ENCODE results near the gene GUK1.

The GUK1 gene

GRCh38 chr1:228163007-228163753, 23.1 kb downstream of the GUK1 start:
- no peak for DNase-seq (ENCODE audit: low spot score)

- DNase-seq (ENCODE audit: low spot score): no peak
These were observed 23.9 kb downstream of the GUK1 start for GRCh38 chr1:228163776-228164519.

GRCh38 chr1:228164561-228165371, 24.7 kb downstream of the GUK1 start:
- no peak for DNase-seq (ENCODE audit: low spot score)

- peak; percentile 96 for DNase-seq (ENCODE audit: low spot score)
These were observed 25.5 kb downstream of the GUK1 start, which contains the start of gene IBA57 for GRCh38 chr1:228165372-228166169. Gene IBA57 (plus strand): TSS chr1:228165804. CDS start chr1:228165817, 13 bp downstream.

DNA sequence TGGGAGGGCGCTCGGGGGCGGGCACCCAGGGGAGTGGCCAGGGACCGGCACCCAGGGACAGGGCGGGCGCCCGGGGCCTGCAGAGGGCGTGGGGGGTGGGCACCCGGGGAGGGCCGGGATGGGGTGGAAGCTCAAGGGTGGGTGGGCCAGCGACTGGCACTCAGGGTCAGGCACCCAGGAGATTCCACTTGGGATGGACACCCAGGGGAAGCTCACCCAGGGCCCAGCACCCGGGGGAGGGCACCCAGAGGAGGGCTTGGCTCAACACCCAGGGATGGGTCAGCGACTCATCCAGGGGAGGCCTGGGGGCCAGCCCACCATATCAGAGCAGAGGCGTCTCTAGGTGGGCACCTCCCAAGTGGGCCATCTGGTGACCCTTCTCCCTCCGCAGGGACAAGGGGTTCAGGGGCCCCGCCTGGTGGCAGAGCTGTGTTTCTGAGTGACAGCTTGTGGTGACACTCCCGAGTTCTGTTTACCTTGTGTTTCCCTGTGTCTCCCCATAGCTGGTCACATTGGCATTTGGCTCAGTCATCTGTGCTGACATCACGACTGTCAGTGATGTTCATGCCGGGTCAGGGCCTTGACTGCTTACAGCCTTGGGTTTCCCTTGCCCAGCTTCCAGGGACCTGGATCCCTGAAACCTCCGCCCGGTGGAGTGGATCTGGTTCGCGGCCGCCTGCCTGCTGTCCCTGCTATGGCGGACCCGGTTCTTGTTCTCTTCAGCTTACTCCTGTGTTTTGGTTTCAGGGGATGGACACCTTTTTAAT, 26.3 kb downstream of the GUK1 start:
- peak; percentile 61 for DNase-seq (ENCODE audit: low spot score)

GRCh38 chr1:228168563-228169270, 28.6 kb downstream of the GUK1 start:
- no peak for DNase-seq (ENCODE audit: low spot score)

DNA sequence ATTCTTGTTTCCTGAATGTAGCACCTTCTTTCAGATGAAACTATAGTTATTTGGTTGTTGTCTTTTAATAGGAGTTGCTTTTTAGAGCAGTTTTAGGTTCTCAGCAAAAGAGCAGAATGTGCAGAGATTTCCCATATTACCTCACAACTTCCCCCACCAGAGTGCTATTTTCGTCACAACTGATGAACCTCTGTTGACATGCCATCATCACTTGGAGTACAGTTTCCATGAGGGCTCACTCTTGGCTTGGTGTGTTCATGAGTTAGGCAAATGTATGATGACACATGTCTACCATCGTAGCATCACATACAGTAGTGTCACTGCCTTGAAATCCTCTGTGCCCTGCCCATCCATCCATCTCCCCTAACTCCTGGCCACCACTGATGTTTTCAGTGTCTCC, 29.3 kb downstream of the GUK1 start:
- DNase-seq (ENCODE audit: low spot score): no peak

GRCh38 chr1:228170666-228171065, 30.6 kb downstream of the GUK1 start:
- no peak for DNase-seq (ENCODE audit: low spot score)

GRCh38 chr1:228171221-228171891, 31.3 kb downstream of the GUK1 start:
- no peak for DNase-seq (ENCODE audit: low spot score)

GRCh38 chr1:228172591-228173527, 32.8 kb downstream of the GUK1 start:
- no peak for DNase-seq (ENCODE audit: low spot score)

GRCh38 chr1:228173528-228174481, 33.7 kb downstream of the GUK1 start:
- peak; percentile 78 for DNase-seq (ENCODE audit: low spot score)

DNA sequence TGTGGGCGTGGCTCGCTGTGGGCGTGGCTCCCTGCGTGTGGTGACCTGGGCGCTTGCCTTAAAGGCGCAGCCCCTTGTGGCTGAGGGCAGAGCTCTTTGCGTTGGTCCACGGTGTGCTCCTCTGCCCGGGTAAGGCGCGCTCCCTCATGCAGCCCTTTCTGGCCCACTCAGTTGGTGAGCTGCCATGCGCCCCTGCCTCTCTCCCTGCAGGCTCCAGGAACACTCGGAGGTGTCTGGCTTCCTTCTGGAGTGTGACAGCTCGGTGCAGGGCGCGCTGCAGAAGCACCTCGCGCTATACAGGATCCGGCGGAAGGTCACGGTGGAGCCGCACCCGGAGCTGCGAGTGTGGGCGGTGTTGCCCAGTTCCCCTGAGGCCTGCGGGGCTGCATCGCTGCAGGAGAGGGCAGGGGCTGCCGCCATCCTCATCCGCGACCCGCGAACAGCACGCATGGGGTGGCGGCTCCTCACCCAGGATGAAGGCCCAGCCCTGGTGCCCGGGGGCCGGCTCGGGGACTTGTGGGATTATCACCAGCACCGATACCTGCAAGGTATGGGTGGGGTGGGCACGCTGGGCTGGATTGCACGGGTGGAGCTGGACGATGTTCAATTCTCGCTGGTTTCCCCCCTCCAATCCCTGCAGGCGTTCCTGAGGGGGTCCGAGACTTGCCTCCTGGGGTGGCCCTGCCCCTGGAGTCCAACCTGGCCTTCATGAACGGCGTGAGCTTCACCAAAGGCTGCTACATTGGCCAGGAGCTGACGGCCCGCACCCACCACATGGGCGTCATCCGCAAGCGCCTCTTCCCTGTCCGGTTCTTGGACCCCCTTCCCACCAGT, 34.6 kb downstream of the GUK1 start:
- DNase-seq (ENCODE audit: low spot score): peak; percentile 91

DNA sequence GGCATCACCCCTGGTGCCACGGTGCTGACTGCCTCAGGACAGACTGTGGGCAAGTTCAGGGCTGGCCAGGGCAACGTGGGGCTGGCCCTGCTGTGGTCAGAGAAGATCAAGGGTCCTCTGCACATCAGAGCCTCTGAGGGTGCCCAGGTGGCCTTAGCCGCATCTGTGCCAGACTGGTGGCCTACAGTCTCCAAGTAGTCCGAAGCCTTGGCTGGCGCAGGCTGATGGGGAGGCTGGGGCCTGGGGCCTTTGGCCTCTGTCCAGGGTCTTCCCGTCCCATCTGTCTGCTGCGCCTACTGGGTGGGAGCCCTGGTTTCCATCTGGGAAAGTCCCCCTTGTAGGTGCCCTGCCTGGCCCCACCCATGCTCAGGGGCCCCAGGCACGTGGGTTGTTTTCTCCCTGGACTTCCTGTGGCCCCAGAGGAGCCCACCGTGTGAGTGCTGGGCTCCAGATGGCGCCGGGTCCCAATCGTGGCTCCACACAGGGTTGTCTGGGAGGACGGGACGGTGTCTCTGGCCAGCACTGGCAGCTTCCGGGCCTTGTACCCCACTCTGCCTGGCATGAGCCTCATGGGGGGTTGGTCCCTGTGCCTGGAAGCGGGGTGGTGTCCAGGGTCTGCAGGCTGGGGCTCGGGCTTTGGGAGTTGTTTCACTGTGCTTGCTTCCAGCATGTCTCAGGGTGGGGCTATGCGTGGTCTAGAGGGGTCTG, 35.4 kb downstream of the GUK1 start:
- no peak for DNase-seq (ENCODE audit: low spot score)

GRCh38 chr1:228176024-228176395, 35.9 kb downstream of the GUK1 start:
- no peak for DNase-seq (ENCODE audit: low spot score)

DNA sequence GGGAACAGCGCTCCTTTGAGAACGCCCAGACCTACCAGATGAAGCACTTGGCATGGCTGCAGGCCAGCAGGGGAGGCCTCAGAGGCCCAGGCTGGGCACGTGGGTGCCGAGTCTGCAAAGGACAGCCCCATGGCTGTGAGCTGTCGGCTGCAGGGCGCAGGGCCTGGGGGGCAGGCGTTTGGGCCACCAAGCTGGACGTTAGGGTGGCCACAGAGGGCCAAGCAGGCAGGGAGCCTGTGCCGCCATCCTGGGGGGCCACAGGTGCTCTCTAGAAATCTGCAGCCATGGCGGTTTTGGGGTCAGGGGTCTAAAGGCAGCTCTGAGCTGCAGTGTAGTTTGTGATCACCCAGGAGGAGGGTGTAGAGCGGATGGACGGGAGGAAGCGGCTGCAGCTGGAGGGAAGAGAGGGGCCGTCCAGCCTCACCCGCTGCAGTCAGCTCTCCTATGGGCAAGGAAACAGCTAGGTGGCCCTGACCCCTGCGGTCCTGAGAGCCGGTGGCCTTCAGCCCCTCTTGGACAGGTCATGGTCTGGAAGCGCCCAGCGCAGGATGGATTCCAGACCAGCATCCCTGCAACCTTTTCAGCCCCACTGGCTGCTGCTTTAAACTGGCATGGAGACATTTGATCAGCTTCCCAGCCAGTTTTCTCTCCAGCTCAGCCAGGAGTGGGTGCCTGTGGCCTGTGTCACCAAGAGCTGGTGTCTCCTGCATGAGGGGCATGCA, 36.5 kb downstream of the GUK1 start:
- DNase-seq (ENCODE audit: low spot score): no peak
